Body of pancreas (tissue), 4 donors: ENCODE results near the gene TMEM94. TPM values are rescaled to one million over a fixed set of nuclear protein-coding genes. Genes with fewer than 3 reads are reported as not detected.

Experiments
- ATAC-seq: fragments of 150-250 bp; one replicate; pipeline ENCODE4 v1.9.1; 2016
- DNase-seq, 4 donors: peaks; one replicate each; pipeline ENCODE4 v3.0.0-alpha.2; 2019
- H3K27ac ChIP-seq, 4 donors: fragments of 200-600 bp; sonication (generic); 1 replicate in 3 of 4; 2 replicates in 1 of 4; pipeline versions ENCODE4 v1.5.1 to v1.6.1; 2016 to 2019; ENCODE audit warnings: mild to moderate bottlenecking in 1 of 4, mixed read lengths in 1 of 4, moderate library complexity in 1 of 4
- H3K27me3 ChIP-seq, 2 donors: fragments of 200-600 bp; sonication (generic); one replicate each; pipeline ENCODE4 v1.6.0; 2016; ENCODE audit warnings: mild to moderate bottlenecking in 1 of 2
- H3K36me3 ChIP-seq, 2 donors: fragments of 200-600 bp; sonication (generic); replicated peaks in 1 of 2; 2 replicates each; pipeline ENCODE4 v1.5.1; 2016; ENCODE audit warnings: low read depth in 2 of 2; ENCODE audit not compliant: insufficient read depth in 1 of 2
- H3K4me1 ChIP-seq: fragments of 200-600 bp; sonication (generic); one replicate; pipeline ENCODE4 v1.6.0; 2016
- H3K4me3 ChIP-seq, 2 donors: fragments of 200-600 bp; sonication (generic); 1 replicate in 1 of 2; 2 replicates in 1 of 2; pipeline ENCODE4 v1.5.1; 2016 to 2019
- H3K9me3 ChIP-seq, 3 donors: fragments of 200-600 bp; sonication (generic); 1 replicate in 2 of 3; 2 replicates in 1 of 3; pipeline ENCODE4 v1.5.1; 2016
- POLR2A ChIP-seq, 3 donors: fragments of 450-650 bp; IDR thresholded peaks; one replicate each; pipeline ENCODE4 v1.6.1; 2016; ENCODE audit warnings: antibody characterized with exemption in 3 of 3, mild to moderate bottlenecking in 2 of 3
- WGBS, 2 donors: methylation state at CpG; one replicate each; pipeline ENCODE4 v1.1.5; 2017; 5-methylcytosine and 5-hydroxymethylcytosine counted together
- intact Hi-C: fragments of 100-400 bp; cut with DNase I; formaldehyde crosslinking; loops from one replicate; pipeline ENCODE4 v1.15.1; 2023
- total RNA-seq, 2 donors: library from RNA; depleted of rRNA; stranded (reverse); fragments of >200 nt; gene quantifications; one replicate each; pipeline ENCODE4 v1.1.0, GENCODE V29; 2016
- TF ChIP-seq, protein P1 (sequence below), 7 experiments: fragments of 450-650 bp in 4 of 7; fragments of 200-600 bp in 3 of 7; sonication (generic) in 3 of 7; IDR thresholded peaks; one replicate each; pipeline ENCODE4 v1.5.1; 2016 to 2019; ENCODE audit warnings: antibody characterized with exemption in 7 of 7

TMEM94 gene
- total RNA-seq, 2 donors from 2014 or later, result 27.2 to 145 TPM

DNA sequence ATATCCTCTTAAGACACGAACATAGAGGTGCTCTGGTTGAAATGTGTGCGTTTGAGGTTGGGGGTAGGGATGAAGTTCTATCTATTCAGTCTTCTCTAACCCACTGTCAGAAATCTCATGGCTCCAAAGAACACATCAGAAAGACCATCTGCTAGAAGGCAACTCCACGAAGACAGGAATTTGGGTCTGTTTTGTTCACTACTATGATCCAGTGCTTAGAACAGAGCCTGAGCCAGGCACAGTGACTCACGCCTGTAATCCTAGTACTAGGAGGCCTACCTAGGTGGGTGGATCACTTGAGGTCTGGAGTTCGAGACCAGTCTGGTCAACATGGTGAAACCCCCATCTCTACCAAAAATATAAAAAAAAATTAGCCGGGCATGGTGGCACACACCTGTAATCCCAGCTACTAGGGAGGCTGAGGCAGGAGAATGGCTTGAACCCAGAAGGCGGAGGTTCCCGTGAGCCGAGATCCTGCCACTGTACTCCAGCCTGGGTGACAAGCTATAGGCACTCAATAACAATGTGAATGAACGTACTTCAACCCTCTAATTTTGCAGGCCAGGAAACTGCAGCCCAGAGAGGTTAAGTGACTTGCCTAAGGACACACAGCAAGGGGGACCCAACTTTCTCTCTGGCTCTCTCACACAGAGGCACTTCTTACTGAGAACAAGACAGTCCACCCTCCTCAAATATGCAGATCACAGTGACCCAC is 56.6 kb downstream of the TMEM94 start:
- H3K4me1 ChIP-seq, result peaks cover 65% of the 10 kb centered on the region
- H3K36me3 ChIP-seq, result no peaks in the 10 kb centered on the region
- TF ChIP-seq, protein P1, sequence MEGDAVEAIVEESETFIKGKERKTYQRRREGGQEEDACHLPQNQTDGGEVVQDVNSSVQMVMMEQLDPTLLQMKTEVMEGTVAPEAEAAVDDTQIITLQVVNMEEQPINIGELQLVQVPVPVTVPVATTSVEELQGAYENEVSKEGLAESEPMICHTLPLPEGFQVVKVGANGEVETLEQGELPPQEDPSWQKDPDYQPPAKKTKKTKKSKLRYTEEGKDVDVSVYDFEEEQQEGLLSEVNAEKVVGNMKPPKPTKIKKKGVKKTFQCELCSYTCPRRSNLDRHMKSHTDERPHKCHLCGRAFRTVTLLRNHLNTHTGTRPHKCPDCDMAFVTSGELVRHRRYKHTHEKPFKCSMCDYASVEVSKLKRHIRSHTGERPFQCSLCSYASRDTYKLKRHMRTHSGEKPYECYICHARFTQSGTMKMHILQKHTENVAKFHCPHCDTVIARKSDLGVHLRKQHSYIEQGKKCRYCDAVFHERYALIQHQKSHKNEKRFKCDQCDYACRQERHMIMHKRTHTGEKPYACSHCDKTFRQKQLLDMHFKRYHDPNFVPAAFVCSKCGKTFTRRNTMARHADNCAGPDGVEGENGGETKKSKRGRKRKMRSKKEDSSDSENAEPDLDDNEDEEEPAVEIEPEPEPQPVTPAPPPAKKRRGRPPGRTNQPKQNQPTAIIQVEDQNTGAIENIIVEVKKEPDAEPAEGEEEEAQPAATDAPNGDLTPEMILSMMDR (IDR thresholded peaks at IDR 0.05), result no peak
- no peak for TF ChIP-seq POLR2A (IDR thresholded peaks at IDR 0.05)
- no peak overlapping the region for H3K4me3 ChIP-seq
- DNase-seq, result no peak
- no peaks in the 10 kb centered on the region for H3K27me3 ChIP-seq
- H3K27ac ChIP-seq, result peak overlapping the region in 3 of 4 donors; percentile 25 to 89 (median 87)
- no peak for ATAC-seq
- intact Hi-C loops, result no loop called here
- H3K9me3 ChIP-seq, result no peaks in the 10 kb centered on the region
- WGBS, 2 donors, result 65 to 81% methylated on average over 9 to 10 of the region's 10 CpGs

DNA sequence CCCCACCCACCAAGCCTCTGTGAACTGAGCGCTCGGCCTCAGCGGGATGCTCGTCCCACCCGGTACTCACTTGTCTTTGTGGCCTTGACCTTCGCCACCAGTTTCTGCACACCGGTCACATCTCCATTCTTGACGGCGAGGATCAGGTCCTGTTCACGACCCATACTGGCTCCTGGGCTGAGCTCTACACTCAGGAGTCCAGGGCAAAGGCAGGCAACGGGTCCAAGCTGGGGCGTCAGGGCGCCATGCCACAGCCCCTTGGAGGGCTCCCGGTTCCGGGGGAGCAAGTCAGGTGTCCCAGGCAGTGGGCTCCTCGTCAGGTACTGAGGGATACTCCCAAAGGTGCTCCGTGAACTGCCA is 57.2 kb downstream of the TMEM94 start:
- H3K4me3 ChIP-seq, result no peak overlapping the region
- ATAC-seq, result no peak
- no peak for DNase-seq
- WGBS, 2 donors, result 79 to 80% methylated on average over 11 to 17 of the region's 17 CpGs
- H3K9me3 ChIP-seq, result no peaks in the 10 kb centered on the region
- H3K27me3 ChIP-seq, result no peaks in the 10 kb centered on the region
- TF ChIP-seq POLR2A (IDR thresholded peaks at IDR 0.05), result no peak
- H3K27ac ChIP-seq, result peak overlapping the region in 2 of 4 donors; percentile 87 to 89
- peaks cover 71% of the 10 kb centered on the region for H3K4me1 ChIP-seq
- no peaks in the 10 kb centered on the region for H3K36me3 ChIP-seq
- intact Hi-C loops, result no loop called here

DNA sequence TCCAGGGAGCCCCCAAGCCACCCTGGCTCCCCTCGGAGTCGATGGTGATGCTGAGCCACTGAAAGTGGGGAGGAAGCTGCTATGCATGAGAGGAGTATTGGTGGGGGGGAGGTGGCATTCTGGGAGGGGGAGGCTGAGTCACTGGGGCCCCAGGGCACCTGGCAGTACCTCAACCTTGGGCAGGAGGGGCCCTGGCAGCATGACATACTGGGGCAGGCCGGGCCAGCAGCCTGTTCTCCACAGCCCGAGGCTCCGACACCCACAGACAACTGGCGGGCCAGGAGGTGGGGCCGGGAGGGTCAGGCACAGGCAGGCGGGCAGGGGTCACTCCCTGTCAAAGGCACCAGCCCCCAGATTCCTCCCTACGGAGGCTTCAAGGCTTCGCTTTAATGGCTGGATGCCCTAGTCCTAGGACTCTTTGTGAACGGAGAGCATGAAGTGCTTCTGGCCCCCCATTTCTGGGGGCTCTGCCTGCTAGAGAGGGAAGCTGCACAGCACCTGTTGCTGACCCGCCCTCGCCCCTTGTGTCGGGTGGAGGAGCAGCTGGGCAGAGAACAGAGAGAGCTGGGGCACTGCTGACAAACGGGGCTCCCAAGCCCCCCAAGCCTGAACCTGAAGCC is 58.0 kb downstream of the TMEM94 start:
- intact Hi-C loops, result no loop called here
- Histone ChIP-seq H3K4me1 (peaks cover 71% of the 10 kb centered on the region), H3K9me3 (no peaks in the 10 kb centered on the region), H3K27me3 (no peaks in the 10 kb centered on the region), H3K27ac (peak overlapping the region; percentile 79 to 93 (median 88)), H3K36me3 (no peaks in the 10 kb centered on the region), H3K4me3 (peak overlapping the region; percentile 66 to 82)
- peak in 2 of 3 donors; percentile 22 to 27 for TF ChIP-seq POLR2A (IDR thresholded peaks at IDR 0.05)
- TF ChIP-seq, protein P1 (IDR thresholded peaks at IDR 0.05), result no peak
- WGBS, 2 donors, result 8 to 12% methylated on average over 4 to 15 of the region's 15 CpGs
- ATAC-seq, result no peak
- DNase-seq, result peak; percentile 59 to 89 (median 70)

DNA sequence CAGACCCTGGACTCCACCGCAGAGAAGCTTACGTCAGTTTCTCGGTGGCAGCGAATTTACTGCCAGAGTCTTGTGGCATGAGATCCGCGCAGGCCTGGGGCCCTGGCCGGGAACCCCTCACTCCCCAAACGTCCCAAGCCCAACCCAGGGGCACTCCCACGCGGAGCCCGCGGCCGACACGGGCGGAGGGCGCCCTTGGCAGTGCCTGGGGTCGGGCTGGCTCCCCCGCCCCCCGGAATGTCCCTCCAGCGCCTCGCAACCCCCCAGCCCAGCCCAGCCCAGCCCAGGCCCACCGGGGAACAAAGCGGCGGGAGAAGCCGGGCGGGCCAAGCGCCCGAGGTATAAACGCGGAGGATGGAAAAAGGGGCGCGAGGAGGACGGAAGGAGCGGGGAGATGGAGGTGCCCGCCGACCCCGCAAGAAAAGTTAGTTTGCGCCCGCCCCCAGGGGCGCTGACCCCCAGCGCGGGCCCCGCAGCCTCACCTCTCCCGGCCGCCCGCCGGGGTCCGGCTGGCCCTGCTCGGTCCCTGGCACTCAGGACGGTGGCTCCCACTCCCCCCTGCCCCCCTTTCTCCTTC is 58.6 kb downstream of the TMEM94 start:
- ATAC-seq (no peak), DNase-seq (peak; percentile 17 to 43 (median 40))
- Histone ChIP-seq H3K4me1 (peaks cover 68% of the 10 kb centered on the region), H3K9me3 (no peaks in the 10 kb centered on the region), H3K27ac (peak overlapping the region; percentile 79 to 93 (median 88)), H3K36me3 (peaks cover 0 to 2% of the 10 kb centered on the region in 2 donors), H3K27me3 (no peaks in the 10 kb centered on the region), H3K4me3 (peak overlapping the region; percentile 66 to 82)
- intact Hi-C loops, result no loop called here
- WGBS, 2 donors, result 0% methylated on average over 47 of the region's 50 CpGs; no CpG with 5 or more reads in 1 of the 2 donors
- TF ChIP-seq POLR2A (IDR thresholded peaks at IDR 0.05), result peak in 2 of 3 donors; percentile 23 to 35
- TF ChIP-seq, protein P1 (IDR thresholded peaks at IDR 0.05), result no peak
